Measurements from ENCODE around the gene NADK. TPM values are rescaled to one million over a fixed set of nuclear protein-coding genes. Genes with fewer than 3 reads are reported as not detected.

The NADK gene, protein sequence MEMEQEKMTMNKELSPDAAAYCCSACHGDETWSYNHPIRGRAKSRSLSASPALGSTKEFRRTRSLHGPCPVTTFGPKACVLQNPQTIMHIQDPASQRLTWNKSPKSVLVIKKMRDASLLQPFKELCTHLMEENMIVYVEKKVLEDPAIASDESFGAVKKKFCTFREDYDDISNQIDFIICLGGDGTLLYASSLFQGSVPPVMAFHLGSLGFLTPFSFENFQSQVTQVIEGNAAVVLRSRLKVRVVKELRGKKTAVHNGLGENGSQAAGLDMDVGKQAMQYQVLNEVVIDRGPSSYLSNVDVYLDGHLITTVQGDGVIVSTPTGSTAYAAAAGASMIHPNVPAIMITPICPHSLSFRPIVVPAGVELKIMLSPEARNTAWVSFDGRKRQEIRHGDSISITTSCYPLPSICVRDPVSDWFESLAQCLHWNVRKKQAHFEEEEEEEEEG
- 77.8 and 86.5 TPM in 2 replicates for total RNA-seq

DNA sequence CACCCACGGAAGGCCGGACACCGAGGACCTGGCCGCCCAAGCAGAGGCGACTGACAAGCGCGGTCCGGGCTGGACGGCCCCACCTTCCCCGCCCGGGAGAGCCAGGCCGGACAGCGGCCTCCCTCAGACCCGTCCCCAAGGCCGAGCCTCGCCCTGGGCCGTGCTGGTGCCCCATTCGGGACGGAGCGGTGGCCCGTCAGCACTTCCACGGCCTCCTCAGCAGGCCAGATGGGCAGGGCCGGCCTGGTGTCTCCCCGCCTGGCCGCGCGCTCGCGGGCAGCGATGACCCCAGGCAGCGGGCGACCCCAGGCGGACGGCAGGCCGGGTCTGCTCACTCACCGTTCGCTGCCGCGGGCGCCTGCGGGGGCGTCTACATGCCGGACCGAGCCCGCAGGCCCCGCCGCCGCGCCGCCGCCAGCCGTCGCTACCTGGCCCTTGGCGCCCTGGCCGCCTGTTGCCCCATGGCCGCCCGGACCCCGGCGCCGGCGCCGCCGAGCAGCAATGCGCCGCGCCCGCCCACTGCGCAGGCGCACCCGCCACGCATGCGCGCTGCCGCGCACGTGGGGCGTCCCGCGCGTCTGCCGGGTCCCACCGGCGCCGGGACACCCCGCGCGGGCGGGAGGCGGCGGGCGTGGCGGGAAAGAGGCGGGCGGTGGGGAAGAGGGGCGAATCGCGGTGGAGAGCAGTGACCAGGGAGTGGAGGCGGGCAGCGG, at the start of gene NADK:
TSS of gene NADK (minus strand) at position 521 of the 713 bp plus-strand sequence. CDS start 13,064 bp downstream, outside the sequence.

GRCh38 chr1:1724035-1724864, 54.0 kb downstream of the NADK start, which contains the start of gene CDK11A:
CDK11A (minus strand) TSS chr1:1724357; CDS start chr1:1722818, 1,539 bp downstream.

Other genes starting within 250 kb of the NADK start
- 4.7 and 6.7 TPM in 2 replicates for gene TMEM240, start 237.8 kb downstream of the NADK start, total RNA-seq
- 75.3 and 79.8 TPM in 2 replicates for gene SSU72, start 203.6 kb downstream of the NADK start, total RNA-seq
- 2.4 and 2.6 TPM in 2 replicates for gene FNDC10, start 178.3 kb downstream of the NADK start, total RNA-seq
- 57.0 and 72.5 TPM in 2 replicates for gene MIB2, start 163.0 kb downstream of the NADK start, total RNA-seq
- gene MMP23B, start 146.3 kb downstream of the NADK start, total RNA-seq = 0.24 and 0.49 TPM in 2 replicates
- 5.6 and 7.0 TPM in 2 replicates for gene CDK11B, start 119.5 kb downstream of the NADK start, total RNA-seq
- gene SLC35E2B, start 85.7 kb downstream of the NADK start, total RNA-seq = 50.2 and 65.4 TPM in 2 replicates
- gene CDK11A, start 54.1 kb downstream of the NADK start, total RNA-seq = 12.5 and 16.9 TPM in 2 replicates
- gene GNB1, start 112.6 kb upstream of the NADK start, total RNA-seq = 105 and 107 TPM in 2 replicates
- 0.16 and 1.2 TPM in 2 replicates for gene CALML6, start 136.8 kb upstream of the NADK start, total RNA-seq
- 0.61 and 0.65 TPM in 2 replicates for gene TMEM52, start 140.8 kb upstream of the NADK start, total RNA-seq
- not detected in 2 replicates for gene CFAP74, start 225.3 kb upstream of the NADK start, total RNA-seq
- gene GABRD, start 240.9 kb upstream of the NADK start, total RNA-seq = not detected in 2 replicates

Data from hair follicle dermal papilla cell (primary cell).